Upper lobe of left lung (tissue), 6 donors: ENCODE measurements around the gene GAS2L3. TPM values are rescaled to one million over a fixed set of nuclear protein-coding genes. Genes with fewer than 3 reads are reported as not detected.

Source experiments
- ATAC-seq, 2 donors: fragments of 200-7000 bp; cut with Tn5 transposase; one replicate each; pipeline ENCODE4 v1.9.1; 2022; ENCODE audit warnings: mild to moderate bottlenecking in 2 of 2, moderate library complexity in 2 of 2; ENCODE audit not compliant: low FRiP score in 2 of 2
- DNase-seq, 2 donors: peaks; one replicate each; pipeline ENCODE4 v3.0.0-alpha.2; 2019 to 2020
- H3K27ac ChIP-seq, 4 donors: fragments of 200-600 bp; sonication (generic); one replicate each; pipeline ENCODE4 v1.5.1; 2016 to 2019
- H3K27me3 ChIP-seq, 4 donors: fragments of 200-600 bp; sonication (generic); one replicate each; pipeline ENCODE4 v1.5.1; 2017 to 2019
- H3K36me3 ChIP-seq, 4 donors: fragments of 200-600 bp; sonication (generic); one replicate each; pipeline ENCODE4 v1.5.1; 2016 to 2019
- H3K4me1 ChIP-seq, 4 donors: fragments of 200-600 bp; sonication (generic); one replicate each; pipeline ENCODE4 v1.5.1; 2018 to 2019
- H3K4me3 ChIP-seq, 4 donors: fragments of 200-600 bp; sonication (generic); one replicate each; pipeline ENCODE4 v1.5.1; 2017 to 2019; ENCODE audit warnings: mild to moderate bottlenecking in 2 of 4, moderate library complexity in 1 of 4
- H3K9me3 ChIP-seq, 4 donors: fragments of 200-600 bp; sonication (generic); one replicate each; pipeline ENCODE4 v1.5.1; 2018 to 2019
- EP300 ChIP-seq, 4 donors: sonication (generic); formaldehyde crosslinking; IDR thresholded peaks; one replicate each; pipeline ENCODE4 v1.5.1; 2017; ENCODE audit warnings: antibody characterized with exemption in 4 of 4, control low read depth in 2 of 4
- POLR2A ChIP-seq, 4 donors: fragments of 450-650 bp; IDR thresholded peaks; one replicate each; pipeline ENCODE4 v1.5.1; 2016 to 2017; ENCODE audit warnings: antibody characterized with exemption in 4 of 4, mild to moderate bottlenecking in 2 of 4
- POLR2AphosphoS5 ChIP-seq, 2 donors: sonication (generic); formaldehyde crosslinking; IDR thresholded peaks; one replicate each; pipeline ENCODE4 v1.5.1; 2017; ENCODE audit warnings: antibody characterized with exemption in 2 of 2
- WGBS, 2 donors: methylation state at CpG; one replicate each; pipeline ENCODE4 v1.1.5; 2017 to 2018; 5-methylcytosine and 5-hydroxymethylcytosine counted together
- total RNA-seq, 6 donors: library from RNA; depleted of rRNA in 4 of 6; stranded (reverse); fragments of >200 nt in 4 of 6; gene quantifications; one replicate each; pipeline versions ENCODE4 v1.1.0 to v1.2.1, GENCODE V29; 2016 to 2021
- TF ChIP-seq, protein P1 (sequence below), 6 experiments: fragments of 450-650 bp in 4 of 6; fragments of 200-600 bp in 2 of 6; sonication (generic) in 2 of 6; IDR thresholded peaks; one replicate each; pipeline ENCODE4 v1.5.1; 2016 to 2019; ENCODE audit warnings: antibody characterized with exemption in 6 of 6
- donor health status: DM: no; HTN: no; CAD: no; lungs with moderate emphysema.
- donor health status: DM: no; HTN: yes; CAD: no; lungs with severe emphysema.

The GAS2L3 gene
- total RNA-seq, 6 donors from 2014 or later, result 5.9 to 21.0 (median 14.4) TPM

DNA sequence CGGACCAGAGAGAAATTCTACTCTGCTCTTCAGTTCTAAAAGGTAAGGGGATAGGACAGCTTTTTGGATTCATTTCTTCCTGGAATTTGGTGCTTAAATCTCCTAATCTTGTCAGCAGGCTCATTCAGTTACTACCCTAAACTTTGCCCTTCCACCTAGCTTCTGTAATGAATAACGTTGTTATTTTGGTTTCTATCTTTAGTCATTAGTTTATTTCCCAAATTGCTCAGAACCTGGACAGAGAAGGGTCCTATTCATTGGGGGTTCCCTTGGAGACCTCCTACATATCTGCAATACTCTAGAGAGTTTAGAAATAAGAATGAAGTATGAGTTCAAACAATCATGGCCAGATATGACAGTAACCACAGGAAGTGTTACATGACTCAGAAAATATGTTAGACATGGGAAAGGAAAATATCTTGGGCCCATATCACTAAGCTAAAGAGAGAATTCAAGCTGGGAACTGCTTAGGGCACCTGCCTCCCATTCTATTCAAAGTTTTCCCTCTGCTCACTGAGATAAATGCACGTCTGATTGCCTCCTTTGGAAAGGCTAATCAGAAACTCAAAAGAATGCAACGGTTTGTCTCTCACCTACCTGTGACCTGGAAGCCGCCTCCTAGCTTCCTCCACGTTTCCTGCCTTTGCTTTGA lies 87.9 kb downstream of the GAS2L3 start:
- WGBS, 2 donors, result 47 to 51% methylated on average over 6 of the region's 6 CpGs
- Histone ChIP-seq H3K9me3 (no peaks in the 10 kb centered on the region), H3K36me3 (no peaks in the 10 kb centered on the region), H3K27me3 (no peaks in the 10 kb centered on the region), H3K4me3 (no peak overlapping the region), H3K4me1 (no peaks in the 10 kb centered on the region), H3K27ac (no peak overlapping the region)
- TF ChIP-seq EP300 (IDR thresholded peaks at IDR 0.05), result no peak
- TF ChIP-seq POLR2A (IDR thresholded peaks at IDR 0.05), result no peak
- TF ChIP-seq, protein P1, sequence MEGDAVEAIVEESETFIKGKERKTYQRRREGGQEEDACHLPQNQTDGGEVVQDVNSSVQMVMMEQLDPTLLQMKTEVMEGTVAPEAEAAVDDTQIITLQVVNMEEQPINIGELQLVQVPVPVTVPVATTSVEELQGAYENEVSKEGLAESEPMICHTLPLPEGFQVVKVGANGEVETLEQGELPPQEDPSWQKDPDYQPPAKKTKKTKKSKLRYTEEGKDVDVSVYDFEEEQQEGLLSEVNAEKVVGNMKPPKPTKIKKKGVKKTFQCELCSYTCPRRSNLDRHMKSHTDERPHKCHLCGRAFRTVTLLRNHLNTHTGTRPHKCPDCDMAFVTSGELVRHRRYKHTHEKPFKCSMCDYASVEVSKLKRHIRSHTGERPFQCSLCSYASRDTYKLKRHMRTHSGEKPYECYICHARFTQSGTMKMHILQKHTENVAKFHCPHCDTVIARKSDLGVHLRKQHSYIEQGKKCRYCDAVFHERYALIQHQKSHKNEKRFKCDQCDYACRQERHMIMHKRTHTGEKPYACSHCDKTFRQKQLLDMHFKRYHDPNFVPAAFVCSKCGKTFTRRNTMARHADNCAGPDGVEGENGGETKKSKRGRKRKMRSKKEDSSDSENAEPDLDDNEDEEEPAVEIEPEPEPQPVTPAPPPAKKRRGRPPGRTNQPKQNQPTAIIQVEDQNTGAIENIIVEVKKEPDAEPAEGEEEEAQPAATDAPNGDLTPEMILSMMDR (IDR thresholded peaks at IDR 0.05), result no peak
- no peak for TF ChIP-seq POLR2AphosphoS5 (IDR thresholded peaks at IDR 0.05)
- DNase-seq, result no peak
- no peak for ATAC-seq

DNA sequence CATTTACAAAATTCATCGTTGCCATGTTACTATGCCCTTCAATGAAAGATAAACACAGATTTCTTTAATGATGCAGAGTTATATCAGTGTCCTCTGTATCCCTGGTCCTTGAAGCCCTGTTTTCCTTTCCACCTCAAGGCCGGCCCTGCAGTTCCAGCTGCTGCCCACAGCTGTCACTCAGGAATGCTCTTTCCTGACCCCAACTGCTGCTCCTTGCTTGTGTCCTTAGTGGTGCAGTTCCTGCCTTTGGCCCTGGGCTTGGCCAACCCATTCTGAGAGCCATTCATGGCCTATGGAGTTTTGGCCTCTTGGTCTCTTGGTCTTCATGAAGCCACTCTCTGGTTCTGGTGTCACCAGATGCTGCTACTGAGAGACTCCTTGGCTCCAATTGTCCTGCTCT lies 93.1 kb downstream of the GAS2L3 start:
- Histone ChIP-seq H3K4me1 (no peaks in the 10 kb centered on the region), H3K9me3 (no peaks in the 10 kb centered on the region), H3K4me3 (no peak overlapping the region), H3K36me3 (no peaks in the 10 kb centered on the region), H3K27me3 (no peaks in the 10 kb centered on the region), H3K27ac (no peak overlapping the region)
- WGBS, 2 donors, result 55 to 62% methylated on average over 2 of the region's 2 CpGs
- DNase-seq, result no peak
- TF ChIP-seq EP300 (IDR thresholded peaks at IDR 0.05) (no peak), POLR2A (IDR thresholded peaks at IDR 0.05) (no peak), POLR2AphosphoS5 (IDR thresholded peaks at IDR 0.05) (no peak)
- TF ChIP-seq, protein P1 (IDR thresholded peaks at IDR 0.05), result no peak
- no peak for ATAC-seq

DNA sequence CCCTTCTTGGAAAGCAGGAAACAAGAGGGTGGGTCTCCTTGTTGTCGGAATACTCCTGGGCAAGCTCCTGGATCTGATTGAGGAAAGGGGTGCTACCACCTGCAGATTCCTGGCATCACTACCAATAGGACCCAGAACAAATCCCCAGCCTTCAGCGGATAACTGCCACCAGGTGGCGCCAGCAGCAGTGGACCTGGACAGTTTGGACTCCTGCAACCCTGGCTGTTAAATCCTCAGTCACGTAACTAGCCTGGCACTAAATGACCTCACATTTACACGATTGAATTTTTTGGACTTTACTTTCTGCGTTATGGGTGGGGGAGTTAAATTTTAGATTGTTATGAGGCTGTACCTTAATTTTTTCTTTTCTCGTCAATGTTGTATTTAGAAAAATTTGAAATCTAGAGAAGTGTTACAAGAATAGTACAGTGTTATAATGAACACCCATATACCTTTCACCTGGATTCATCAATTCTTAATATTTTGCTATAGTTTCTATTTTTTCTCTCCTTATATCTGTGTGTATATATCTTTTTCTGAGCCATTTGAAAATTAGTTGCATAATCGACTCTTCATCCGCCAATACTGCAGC lies 95.6 kb downstream of the GAS2L3 start:
- peak; percentile 73 to 80 for ATAC-seq

DNA sequence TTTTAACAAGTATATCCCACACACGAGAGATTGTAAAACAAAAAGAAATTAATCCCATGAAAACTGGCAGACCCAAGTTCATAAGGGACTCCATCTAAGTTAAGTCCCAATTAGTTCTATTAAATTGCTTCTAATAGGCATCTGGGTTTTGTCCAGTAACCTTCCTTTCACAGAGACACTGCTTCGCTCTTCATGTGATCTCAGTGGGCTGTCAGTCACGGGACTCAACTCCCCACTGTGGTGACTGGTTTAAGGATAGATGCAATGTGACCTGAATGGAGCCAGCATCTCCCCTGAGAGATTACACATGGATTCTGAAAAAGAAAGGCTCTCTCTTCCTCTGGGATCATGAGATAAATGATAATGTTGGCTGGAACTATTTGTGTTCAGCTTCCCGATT lies 96.4 kb downstream of the GAS2L3 start:
- TF ChIP-seq POLR2A (IDR thresholded peaks at IDR 0.05) (no peak), POLR2AphosphoS5 (IDR thresholded peaks at IDR 0.05) (no peak), EP300 (IDR thresholded peaks at IDR 0.05) (no peak)
- TF ChIP-seq, protein P1 (IDR thresholded peaks at IDR 0.05), result no peak
- no peaks in the 10 kb centered on the region for H3K4me1 ChIP-seq
- 77 to 89% methylated on average over 4 of the region's 4 CpGs for WGBS, 2 donors
- ATAC-seq (no peak), DNase-seq (no peak)
- H3K27me3 ChIP-seq, result no peaks in the 10 kb centered on the region
- no peak overlapping the region for H3K4me3 ChIP-seq
- H3K36me3 ChIP-seq, result no peaks in the 10 kb centered on the region
- no peak overlapping the region for H3K27ac ChIP-seq
- no peaks in the 10 kb centered on the region for H3K9me3 ChIP-seq

More for the DNA sequence above, 95.6 kb downstream of the GAS2L3 start:
- TF ChIP-seq EP300 (IDR thresholded peaks at IDR 0.05), result no peak
- TF ChIP-seq, protein P1 (IDR thresholded peaks at IDR 0.05), result peak; percentile 50 to 70 (median 56)
- 35% methylated on average over 8 to 9 of the region's 9 CpGs for WGBS, 2 donors
- Histone ChIP-seq H3K4me1 (no peaks in the 10 kb centered on the region), H3K9me3 (no peaks in the 10 kb centered on the region), H3K36me3 (no peaks in the 10 kb centered on the region), H3K27me3 (no peaks in the 10 kb centered on the region), H3K4me3 (no peak overlapping the region), H3K27ac (no peak overlapping the region)
- DNase-seq, result peak in 1 of 2 donors; percentile 69
